ENCODE measurements around the gene GPX6. TPM values are rescaled to one million over a fixed set of nuclear protein-coding genes. Genes with fewer than 3 reads are reported as not detected.

Gene GPX6
- total and polyA plus RNA-seq, 12 donors = not detected

GRCh38 chr6:28486533-28486932, 29.1 kb downstream of the GPX6 start:
- Histone ChIP-seq H3K27me3 (peaks cover 0 to 92% (median 48%) of the 10 kb centered on the region in 7 donors), H3K9me3 (no peaks in the 10 kb centered on the region), H3K36me3 (no peaks in the 10 kb centered on the region), H3K27ac (no peak overlapping the region), H3K4me1 (peaks cover 0 to 10% (median 0%) of the 10 kb centered on the region in 9 donors), H3K4me3 (no peak overlapping the region)
- TF ChIP-seq, protein P1, sequence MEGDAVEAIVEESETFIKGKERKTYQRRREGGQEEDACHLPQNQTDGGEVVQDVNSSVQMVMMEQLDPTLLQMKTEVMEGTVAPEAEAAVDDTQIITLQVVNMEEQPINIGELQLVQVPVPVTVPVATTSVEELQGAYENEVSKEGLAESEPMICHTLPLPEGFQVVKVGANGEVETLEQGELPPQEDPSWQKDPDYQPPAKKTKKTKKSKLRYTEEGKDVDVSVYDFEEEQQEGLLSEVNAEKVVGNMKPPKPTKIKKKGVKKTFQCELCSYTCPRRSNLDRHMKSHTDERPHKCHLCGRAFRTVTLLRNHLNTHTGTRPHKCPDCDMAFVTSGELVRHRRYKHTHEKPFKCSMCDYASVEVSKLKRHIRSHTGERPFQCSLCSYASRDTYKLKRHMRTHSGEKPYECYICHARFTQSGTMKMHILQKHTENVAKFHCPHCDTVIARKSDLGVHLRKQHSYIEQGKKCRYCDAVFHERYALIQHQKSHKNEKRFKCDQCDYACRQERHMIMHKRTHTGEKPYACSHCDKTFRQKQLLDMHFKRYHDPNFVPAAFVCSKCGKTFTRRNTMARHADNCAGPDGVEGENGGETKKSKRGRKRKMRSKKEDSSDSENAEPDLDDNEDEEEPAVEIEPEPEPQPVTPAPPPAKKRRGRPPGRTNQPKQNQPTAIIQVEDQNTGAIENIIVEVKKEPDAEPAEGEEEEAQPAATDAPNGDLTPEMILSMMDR (IDR thresholded peaks at IDR 0.05) = no peak
- 90 to 93% methylated on average over 1 of the region's 1 CpG for WGBS, 2 donors
- ATAC-seq (no peak), DNase-seq (no peak)
- intact Hi-C loops (cut with DNase I) = no loop called here

GRCh38 chr6:28485482-28485881, 30.1 kb downstream of the GPX6 start:
- Histone ChIP-seq H3K4me3 (no peak overlapping the region), H3K27ac (no peak overlapping the region), H3K4me1 (peaks cover 0 to 9% (median 0%) of the 10 kb centered on the region in 9 donors), H3K27me3 (peaks cover 0 to 92% (median 48%) of the 10 kb centered on the region in 7 donors), H3K36me3 (no peaks in the 10 kb centered on the region), H3K9me3 (no peaks in the 10 kb centered on the region)
- intact Hi-C loops (cut with DNase I) = no loop called here
- ATAC-seq (no peak), DNase-seq (no peak)
- WGBS, 2 donors = 89 to 90% methylated on average over 3 of the region's 3 CpGs
- TF ChIP-seq, protein P1 (IDR thresholded peaks at IDR 0.05) = no peak

DNA sequence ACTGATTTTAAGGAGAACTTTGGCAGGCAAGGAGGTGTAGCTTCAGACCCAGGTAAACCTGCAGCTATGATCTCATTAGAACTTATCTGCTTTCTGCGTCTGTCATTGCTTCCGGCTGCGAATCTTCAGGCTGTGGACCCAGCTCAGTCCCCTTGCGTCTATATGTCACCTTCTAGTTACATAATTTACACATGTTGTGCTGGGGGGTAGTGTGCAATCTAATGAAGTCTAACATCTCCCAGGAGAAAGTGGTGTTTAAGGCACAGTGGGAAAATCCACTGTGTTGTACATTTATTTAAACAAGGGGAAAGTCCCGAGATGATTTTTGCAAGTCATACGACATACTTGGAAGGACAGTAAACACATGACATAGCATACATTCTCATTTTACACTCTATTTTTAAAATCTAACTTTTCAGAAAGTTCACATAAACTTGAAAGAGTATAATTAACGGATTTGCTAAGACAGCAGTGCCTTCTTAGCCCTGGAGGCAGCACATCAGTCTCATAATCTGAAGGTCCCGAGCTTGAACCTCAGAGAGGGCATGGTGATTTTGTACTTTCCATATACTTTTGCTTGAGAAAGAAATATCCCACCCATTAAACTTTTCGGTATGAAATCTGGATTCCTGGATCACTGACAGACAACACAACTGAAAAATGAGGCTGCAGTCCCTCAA, 35.2 kb downstream of the GPX6 start:
- TF ChIP-seq, protein P1 (IDR thresholded peaks at IDR 0.05) = no peak
- Histone ChIP-seq H3K4me3 (no peak overlapping the region), H3K36me3 (no peaks in the 10 kb centered on the region), H3K27me3 (peaks cover 0 to 90% (median 59%) of the 10 kb centered on the region in 7 donors), H3K27ac (no peak overlapping the region), H3K9me3 (no peaks in the 10 kb centered on the region), H3K4me1 (no peaks in the 10 kb centered on the region)
- 66 to 67% methylated on average over 9 of the region's 9 CpGs for WGBS, 2 donors
- no peak for DNase-seq
- intact Hi-C loops (cut with DNase I) = no loop called here
- ATAC-seq = no peak

GRCh38 chr6:28478518-28478917, 37.1 kb downstream of the GPX6 start:
- no peak overlapping the region for H3K27ac ChIP-seq
- TF ChIP-seq, protein P1 (IDR thresholded peaks at IDR 0.05) = no peak
- no peak overlapping the region for H3K4me3 ChIP-seq
- H3K36me3 ChIP-seq = no peaks in the 10 kb centered on the region
- 49 to 54% methylated on average over 12 of the region's 12 CpGs for WGBS, 2 donors
- H3K9me3 ChIP-seq = no peaks in the 10 kb centered on the region
- no peak for DNase-seq
- intact Hi-C loops (cut with DNase I) = no loop called here
- H3K27me3 ChIP-seq = peaks cover 0 to 99% (median 69%) of the 10 kb centered on the region in 7 donors
- H3K4me1 ChIP-seq = no peaks in the 10 kb centered on the region
- no peak for ATAC-seq

Measured in heart right ventricle (tissue), 16 donors.